HepG2 (cell line): ENCODE results near the gene TTLL13. TPM values are rescaled to one million over a fixed set of nuclear protein-coding genes. Genes with fewer than 3 reads are reported as not detected.
A peak's percentile ranks its signal among the peaks of the same experiment; 100 is the strongest.

Experiments
- CBX5 ChIP-seq: sonication (generic); formaldehyde crosslinking; IDR thresholded peaks from 2 replicates; pipeline ENCODE4 v1.4.0; 2020; ENCODE audit warnings: missing genetic modification reagents, borderline replicate concordance
- CEBPG ChIP-seq: IDR thresholded peaks from 2 replicates; pipeline ENCODE4 v1.6.1; 2016
- FOXA1 ChIP-seq, 2 experiments: fragments of 450-650 bp in 1 of 2; sonication (generic) in 1 of 2; formaldehyde crosslinking in 1 of 2; IDR thresholded peaks; 2 replicates each; pipeline versions ENCODE4 v1.4.0 to v1.6.1; 2016 to 2020; ENCODE audit warnings: missing genetic modification reagents in 1 of 2
- GABPA ChIP-seq, 2 experiments: IDR thresholded peaks; 2 replicates each; pipeline ENCODE4 v1.6.1; 2011 to 2016; ENCODE audit warnings: low read depth in 2 of 2, low read length in 1 of 2, missing biosample characterization in 1 of 2, missing genetic modification characterization in 1 of 2
- NR2F6 ChIP-seq, 2 experiments: IDR thresholded peaks; 2 replicates each; pipeline ENCODE4 v1.6.1; 2016; ENCODE audit warnings: antibody characterized with exemption in 1 of 2, mild to moderate bottlenecking in 1 of 2
- ZBTB42 ChIP-seq: sonication (generic); formaldehyde crosslinking; IDR thresholded peaks from 2 replicates; pipeline ENCODE4 v1.5.0; 2020; ENCODE audit warnings: mild to moderate bottlenecking, missing genetic modification reagents
- ZNF430 ChIP-seq: sonication (generic); formaldehyde crosslinking; IDR thresholded peaks from 2 replicates; pipeline ENCODE4 v1.9.0; 2021; ENCODE audit warnings: mild to moderate bottlenecking, missing genetic modification reagents
- ZNF543 ChIP-seq: sonication (generic); formaldehyde crosslinking; IDR thresholded peaks from 2 replicates; pipeline ENCODE4 v1.4.0; 2020; ENCODE audit warnings: mild to moderate bottlenecking, missing genetic modification reagents
- ZNF557 ChIP-seq: sonication (generic); formaldehyde crosslinking; IDR thresholded peaks from 2 replicates; pipeline ENCODE4 v1.4.0; 2020; ENCODE audit warnings: missing genetic modification reagents
- polyA plus RNA-seq, 8 experiments: library from polyadenylated mRNA; depleted of rRNA in 3 of 8; stranded (reverse) in 7 of 8; unstranded in 1 of 8; fragments of >200 nt; fragmentation: Illumina TruSeq in 4 of 8; extraction: Trizol in 4 of 8; gene quantifications; 2 replicates each; pipeline versions ENCODE4 v1.2.1 to v1.2.3, GENCODE V29; 2011 to 2016; ENCODE audit warnings: low read depth in 4 of 8, missing spikeins in 1 of 8, mixed read lengths in 1 of 8; ENCODE audit not compliant: insufficient read depth in 1 of 8
- total RNA-seq, 5 experiments: library from RNA; depleted of rRNA; stranded (reverse); fragments of >200 nt; fragmentation: Illumina TruSeq; extraction: Trizol; gene quantifications; 2 replicates each; pipeline ENCODE4 v1.2.3, GENCODE V29; 2016; ENCODE audit warnings: low read depth in 1 of 5
- TF ChIP-seq, protein P1 (sequence below): sonication (generic); formaldehyde crosslinking; IDR thresholded peaks from 2 replicates; pipeline ENCODE4 v1.4.0; 2020; ENCODE audit warnings: mild to moderate bottlenecking, missing genetic modification reagents
- TF ChIP-seq, protein P2 (sequence below): sonication (generic); formaldehyde crosslinking; IDR thresholded peaks from 2 replicates; pipeline ENCODE4 v1.4.0; 2020; ENCODE audit warnings: missing genetic modification reagents, borderline replicate concordance

The TTLL13 gene
- total and polyA plus RNA-seq, 2 of the 13 experiments (the other 11 are each of a cell fraction or from before 2014, with no cell fraction given) = 0.07 to 0.29 TPM

DNA sequence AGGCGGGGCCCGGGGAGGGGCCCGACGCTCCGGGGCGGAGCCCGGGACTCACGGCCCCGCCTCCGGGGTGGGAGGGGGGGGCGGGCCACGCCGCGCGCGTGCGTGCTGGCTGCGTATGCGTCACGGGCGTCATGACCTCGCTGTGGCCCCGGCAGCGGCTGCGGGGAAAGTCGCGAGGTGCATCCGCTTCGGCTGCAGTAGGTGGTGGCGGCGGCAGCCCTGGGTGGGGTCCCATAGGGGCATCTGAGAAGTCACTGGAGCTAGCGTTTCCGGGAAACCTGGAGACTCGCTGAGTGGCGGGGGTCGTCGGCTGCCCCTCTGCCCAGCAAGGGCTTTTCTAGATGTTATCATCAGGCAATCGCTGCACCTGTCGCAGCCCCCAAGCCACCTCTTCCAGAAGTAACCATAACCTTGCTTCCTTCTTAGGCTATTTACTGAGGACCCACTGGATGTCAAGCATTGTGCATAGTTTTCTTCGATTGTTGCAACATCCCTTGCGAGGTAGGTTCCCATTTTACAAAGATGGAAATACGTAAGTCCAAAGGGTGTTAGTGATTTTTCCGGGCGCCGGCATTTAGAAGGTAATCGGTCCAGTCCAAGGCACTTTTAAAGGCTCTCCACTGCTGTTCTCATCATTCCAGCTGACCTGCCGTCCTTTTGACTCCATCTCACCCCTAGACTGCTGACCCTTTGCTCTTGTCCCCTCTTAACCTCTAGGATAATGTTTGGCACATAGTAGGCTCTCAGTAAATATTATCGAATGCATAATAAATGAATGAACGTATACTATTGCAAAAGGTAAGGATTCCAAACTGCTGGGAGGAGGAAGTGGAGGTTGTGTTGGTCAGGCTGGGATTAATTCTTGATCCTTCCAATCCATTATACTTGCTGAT is 15.0 kb upstream of the TTLL13 start, which contains the start of gene GDPGP1 (continued):
- TF ChIP-seq, protein P1, sequence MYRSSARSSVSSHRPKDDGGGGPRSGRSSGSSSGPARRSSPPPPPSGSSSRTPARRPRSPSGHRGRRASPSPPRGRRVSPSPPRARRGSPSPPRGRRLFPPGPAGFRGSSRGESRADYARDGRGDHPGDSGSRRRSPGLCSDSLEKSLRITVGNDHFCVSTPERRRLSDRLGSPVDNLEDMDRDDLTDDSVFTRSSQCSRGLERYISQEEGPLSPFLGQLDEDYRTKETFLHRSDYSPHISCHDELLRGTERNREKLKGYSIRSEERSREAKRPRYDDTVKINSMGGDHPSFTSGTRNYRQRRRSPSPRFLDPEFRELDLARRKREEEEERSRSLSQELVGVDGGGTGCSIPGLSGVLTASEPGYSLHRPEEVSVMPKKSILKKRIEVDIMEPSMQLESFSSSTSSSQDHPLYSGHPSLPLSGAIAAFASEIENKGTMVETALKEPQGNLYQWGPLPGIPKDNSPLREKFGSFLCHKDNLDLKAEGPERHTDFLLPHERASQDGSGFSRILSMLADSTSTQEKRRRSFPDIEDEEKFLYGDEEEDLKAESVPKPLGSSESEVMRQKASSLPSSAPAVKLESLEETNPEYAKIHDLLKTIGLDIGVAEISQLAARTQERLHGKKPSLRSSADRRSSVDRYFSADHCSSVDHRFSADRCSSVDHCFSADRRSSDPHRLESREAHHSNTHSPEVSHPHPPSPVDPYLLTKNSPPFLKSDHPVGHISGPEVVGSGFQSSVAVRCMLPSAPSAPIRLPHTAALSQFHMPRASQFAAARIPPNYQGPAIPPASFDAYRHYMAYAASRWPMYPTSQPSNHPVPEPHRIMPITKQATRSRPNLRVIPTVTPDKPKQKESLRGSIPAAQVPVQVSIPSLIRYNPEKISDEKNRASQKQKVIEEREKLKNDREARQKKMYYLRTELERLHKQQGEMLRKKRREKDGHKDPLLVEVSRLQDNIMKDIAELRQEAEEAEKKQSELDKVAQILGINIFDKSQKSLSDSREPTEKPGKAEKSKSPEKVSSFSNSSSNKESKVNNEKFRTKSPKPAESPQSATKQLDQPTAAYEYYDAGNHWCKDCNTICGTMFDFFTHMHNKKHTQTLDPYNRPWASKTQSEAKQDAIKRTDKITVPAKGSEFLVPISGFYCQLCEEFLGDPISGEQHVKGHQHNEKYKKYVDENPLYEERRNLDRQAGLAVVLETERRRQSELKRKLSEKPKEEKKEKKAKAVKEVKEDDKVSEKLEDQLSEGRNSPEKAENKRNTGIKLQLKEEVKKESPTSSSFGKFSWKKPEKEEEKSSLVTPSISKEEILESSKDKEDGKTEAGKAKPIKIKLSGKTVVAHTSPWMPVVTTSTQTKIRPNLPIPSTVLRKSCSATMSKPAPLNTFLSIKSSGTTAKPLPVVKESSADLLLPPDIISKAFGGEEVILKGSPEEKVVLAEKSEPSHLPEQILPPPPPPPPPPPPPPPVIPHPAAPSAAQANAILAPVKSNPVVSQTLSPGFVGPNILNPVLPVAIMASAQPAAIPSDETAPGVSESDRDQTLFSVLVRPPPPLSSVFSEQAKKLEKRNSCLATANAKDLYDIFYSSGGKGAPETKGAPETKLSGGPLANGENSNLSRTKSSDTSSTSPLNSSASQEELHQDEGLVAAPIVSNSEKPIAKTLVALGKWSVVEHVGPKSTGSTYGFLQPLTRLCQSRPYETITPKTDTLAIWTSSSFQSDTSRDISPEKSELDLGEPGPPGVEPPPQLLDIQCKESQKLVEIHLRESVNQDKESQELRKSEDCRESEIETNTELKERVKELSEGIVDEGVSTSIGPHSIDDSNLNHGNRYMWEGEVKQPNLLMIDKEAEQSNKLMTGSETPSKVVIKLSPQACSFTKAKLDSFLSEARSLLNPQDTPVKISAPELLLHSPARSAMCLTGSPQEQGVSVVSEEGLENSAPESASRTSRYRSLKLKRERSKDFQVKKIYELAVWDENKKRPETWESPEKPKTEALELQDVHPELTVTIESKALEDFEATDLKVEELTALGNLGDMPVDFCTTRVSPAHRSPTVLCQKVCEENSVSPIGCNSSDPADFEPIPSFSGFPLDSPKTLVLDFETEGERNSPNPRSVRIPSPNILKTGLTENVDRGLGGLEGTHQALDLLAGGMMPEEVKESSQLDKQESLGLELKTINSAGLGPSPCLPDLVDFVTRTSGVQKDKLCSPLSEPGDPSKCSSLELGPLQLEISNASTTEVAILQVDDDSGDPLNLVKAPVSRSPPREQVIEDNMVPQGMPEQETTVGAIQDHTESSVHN (CRISPR knock-in tag) = no peak
- TF ChIP-seq ZNF543 (CRISPR knock-in tag) = peak; percentile 49; the same call in 1 of the 2 replicates
- no peak for TF ChIP-seq CBX5 (CRISPR knock-in tag)
- no peak for TF ChIP-seq ZBTB42 (CRISPR knock-in tag)
- TF ChIP-seq ZNF430 (CRISPR knock-in tag) = no peak
- TF ChIP-seq GABPA (IDR thresholded peaks at IDR 0.05; ENCODE audit: low read depth, low read length) = no peak
- peak; percentile 26; the same call in 1 of the 2 replicates for TF ChIP-seq GABPA (CRISPR knock-in tag; IDR thresholded peaks at IDR 0.05; ENCODE audit: low read depth)
- TF ChIP-seq, protein P2, sequence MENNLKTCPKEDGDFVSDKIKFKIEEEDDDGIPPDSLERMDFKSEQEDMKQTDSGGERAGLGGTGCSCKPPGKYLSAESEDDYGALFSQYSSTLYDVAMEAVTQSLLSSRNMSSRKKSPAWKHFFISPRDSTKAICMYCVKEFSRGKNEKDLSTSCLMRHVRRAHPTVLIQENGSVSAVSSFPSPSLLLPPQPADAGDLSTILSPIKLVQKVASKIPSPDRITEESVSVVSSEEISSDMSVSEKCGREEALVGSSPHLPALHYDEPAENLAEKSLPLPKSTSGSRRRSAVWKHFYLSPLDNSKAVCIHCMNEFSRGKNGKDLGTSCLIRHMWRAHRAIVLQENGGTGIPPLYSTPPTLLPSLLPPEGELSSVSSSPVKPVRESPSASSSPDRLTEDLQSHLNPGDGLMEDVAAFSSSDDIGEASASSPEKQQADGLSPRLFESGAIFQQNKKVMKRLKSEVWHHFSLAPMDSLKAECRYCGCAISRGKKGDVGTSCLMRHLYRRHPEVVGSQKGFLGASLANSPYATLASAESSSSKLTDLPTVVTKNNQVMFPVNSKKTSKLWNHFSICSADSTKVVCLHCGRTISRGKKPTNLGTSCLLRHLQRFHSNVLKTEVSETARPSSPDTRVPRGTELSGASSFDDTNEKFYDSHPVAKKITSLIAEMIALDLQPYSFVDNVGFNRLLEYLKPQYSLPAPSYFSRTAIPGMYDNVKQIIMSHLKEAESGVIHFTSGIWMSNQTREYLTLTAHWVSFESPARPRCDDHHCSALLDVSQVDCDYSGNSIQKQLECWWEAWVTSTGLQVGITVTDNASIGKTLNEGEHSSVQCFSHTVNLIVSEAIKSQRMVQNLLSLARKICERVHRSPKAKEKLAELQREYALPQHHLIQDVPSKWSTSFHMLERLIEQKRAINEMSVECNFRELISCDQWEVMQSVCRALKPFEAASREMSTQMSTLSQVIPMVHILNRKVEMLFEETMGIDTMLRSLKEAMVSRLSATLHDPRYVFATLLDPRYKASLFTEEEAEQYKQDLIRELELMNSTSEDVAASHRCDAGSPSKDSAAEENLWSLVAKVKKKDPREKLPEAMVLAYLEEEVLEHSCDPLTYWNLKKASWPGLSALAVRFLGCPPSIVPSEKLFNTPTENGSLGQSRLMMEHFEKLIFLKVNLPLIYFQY (CRISPR knock-in tag) = no peak
- 0 out of 2 replicates have a peak, but pooled peaks have one; percentile 16 for TF ChIP-seq ZNF557
- TF ChIP-seq NR2F6 (IDR thresholded peaks at IDR 0.05) = no peak
- TF ChIP-seq NR2F6 (CRISPR knock-in tag; IDR thresholded peaks at IDR 0.05) = peak; percentile 42; the same call in 1 of the 2 replicates
- peak; percentile 57 for TF ChIP-seq CEBPG (CRISPR knock-in tag)
- no peak for TF ChIP-seq FOXA1 (IDR thresholded peaks at IDR 0.05)
- no peak for TF ChIP-seq FOXA1 (CRISPR knock-in tag; IDR thresholded peaks at IDR 0.05)
